T-cell (primary cell): ENCODE data around the gene MAPKBP1. TPM values are rescaled to one million over a fixed set of nuclear protein-coding genes. Genes with fewer than 3 reads are reported as not detected.

Experiments
- ATAC-seq, 4 experiments: fragments of 200-7000 bp in 3 of 4; fragments of 150-1000 bp in 1 of 4; cut with Tn5 transposase; replicated peaks in 1 of 4; 1 replicate in 3 of 4; 2 replicates in 1 of 4; pipeline ENCODE4 v1.10.0; 2021; ENCODE audit warnings: moderate library complexity in 3 of 4, mild to moderate bottlenecking in 2 of 4, moderate number of reproducible peaks in 1 of 4
- CTCF ChIA-PET, 2 donors: fragments of 300-600 bp; sonication (Branson Sonifier 250); formaldehyde crosslinking; loops; one replicate each; lab custom pipeline; 2022; ENCODE audit warnings: antibody characterized with exemption in 2 of 2; lab: Charles Lee
- POLR2A ChIA-PET, 2 donors: fragments of 300-600 bp; sonication (Branson Sonifier 250); formaldehyde crosslinking; loops; one replicate each; lab custom pipeline; 2022; ENCODE audit warnings: antibody characterized with exemption in 2 of 2; lab: Charles Lee
- DNase-seq, 35 experiments: peaks; one replicate each; pipeline versions ENCODE4 v3.0.0 to v3.0.0-alpha.2; 2013 to 2023
- H3K27ac ChIP-seq: one replicate; pipeline ENCODE4 v1.5.1; 2013; ENCODE audit warnings: low read length
- H3K27me3 ChIP-seq, 2 experiments: replicated peaks in 1 of 2; 1 replicate in 1 of 2; 2 replicates in 1 of 2; pipeline versions ENCODE4 v1.6.1 to v1.7.0; 2013; ENCODE audit warnings: low read length in 1 of 2, mixed read lengths in 1 of 2; ENCODE audit not compliant: control insufficient read depth in 2 of 2, insufficient read depth in 2 of 2; ENCODE audit errors: extremely low read depth in 1 of 2
- H3K36me3 ChIP-seq, 2 donors: 1 replicate in 1 of 2; 2 replicates in 1 of 2; pipeline versions ENCODE4 v1.6.1 to v1.7.0; 2013; ENCODE audit warnings: low read length in 1 of 2; ENCODE audit not compliant: control insufficient read depth in 2 of 2, insufficient read depth in 1 of 2; ENCODE audit errors: extremely low read depth in 1 of 2
- H3K4me1 ChIP-seq, 2 experiments: 1 replicate in 1 of 2; 2 replicates in 1 of 2; pipeline versions ENCODE4 v1.6.1 to v1.7.0; 2013; ENCODE audit warnings: low read length in 2 of 2, mixed read lengths in 1 of 2; ENCODE audit not compliant: insufficient read depth in 2 of 2, control insufficient read depth in 1 of 2; ENCODE audit errors: extremely low read depth in 1 of 2
- H3K4me3 ChIP-seq, 2 donors: 1 replicate in 1 of 2; 2 replicates in 1 of 2; pipeline versions ENCODE4 v1.5.1 to v1.7.0; 2013; ENCODE audit warnings: mild to moderate bottlenecking in 2 of 2, low read length in 1 of 2, moderate library complexity in 1 of 2; ENCODE audit not compliant: control insufficient read depth in 1 of 2; ENCODE audit errors: extremely low read depth in 1 of 2
- H3K9me3 ChIP-seq: 2 replicates; pipeline ENCODE4 v1.7.0; 2013
- H3K27ac Mint-ChIP-seq, 2 donors: one replicate each; pipeline ENCODE4 v1.8.0; 2020 to 2021; ENCODE audit warnings: mild to moderate bottlenecking in 2 of 2, mixed read lengths in 2 of 2
- H3K27me3 Mint-ChIP-seq, 2 donors: one replicate each; pipeline ENCODE4 v1.8.0; 2021 to 2022; ENCODE audit warnings: mixed read lengths in 2 of 2
- H3K36me3 Mint-ChIP-seq: one replicate; pipeline ENCODE4 v1.8.0; 2021; ENCODE audit warnings: mixed read lengths
- H3K4me1 Mint-ChIP-seq, 3 donors: one replicate each; pipeline ENCODE4 v1.8.0; 2020 to 2022; ENCODE audit warnings: mixed read lengths in 3 of 3, mild to moderate bottlenecking in 1 of 3
- H3K4me3 Mint-ChIP-seq, 3 donors: one replicate each; pipeline ENCODE4 v1.8.0; 2020 to 2022; ENCODE audit warnings: mild to moderate bottlenecking in 3 of 3, mixed read lengths in 3 of 3, moderate library complexity in 3 of 3
- H3K9me3 Mint-ChIP-seq, 3 donors: one replicate each; pipeline ENCODE4 v1.8.0; 2020 to 2022; ENCODE audit warnings: mixed read lengths in 3 of 3
- WGBS: methylation state at CpG from one replicate; pipeline ENCODE4 v1.1.5; 2013; ENCODE audit warnings: missing lambda C conversion rate; ENCODE audit not compliant: insufficient coverage; 5-methylcytosine and 5-hydroxymethylcytosine counted together
- total RNA-seq, 35 experiments: library from RNA in 6 of 35; stranded (reverse) in 6 of 35; fragments of 120-200 nt in 1 of 35; gene quantifications; one replicate each; pipeline versions ENCODE4 v1.2.1 to v1.2.4 and lab custom pipeline; 2013 to 2026

MAPKBP1 gene
- total RNA-seq, 5 donors from 2014 or later (not counting 1 experiment from before 2014, with no cell fraction given), result 37.0 to 44.8 (median 38.2) TPM

GRCh38 chr15:41853831-41854230 is 79.5 kb downstream of the MAPKBP1 start:
- Histone ChIP-seq H3K4me3 (no peak overlapping the region), H3K27ac (no peak overlapping the region), H3K36me3 (peaks cover 0 to under 1% of the 10 kb centered on the region in 2 donors), H3K27me3 (peaks cover 0 to 31% of the 10 kb centered on the region in 2 experiments), H3K9me3 (no peaks in the 10 kb centered on the region), H3K4me1 (no peaks in the 10 kb centered on the region)
- Mint-ChIP-seq H3K27me3 (peaks cover 0 to 3% of the 10 kb centered on the region in 2 donors), H3K4me1 (no peaks in the 10 kb centered on the region), H3K27ac (no peak overlapping the region), H3K4me3 (no peak overlapping the region), H3K9me3 (no peaks in the 10 kb centered on the region), H3K36me3 (no peaks in the 10 kb centered on the region)
- ATAC-seq, result no peak
- CTCF ChIA-PET, result no interaction called here
- no peak for DNase-seq
- POLR2A ChIA-PET, result no interaction called here
- 89% methylated on average over 9 of the region's 10 CpGs for WGBS

- Histone ChIP-seq H3K27me3 (peaks cover 0 to 31% of the 10 kb centered on the region in 2 experiments), H3K4me3 (no peak overlapping the region), H3K4me1 (no peaks in the 10 kb centered on the region), H3K9me3 (no peaks in the 10 kb centered on the region), H3K36me3 (no peaks in the 10 kb centered on the region), H3K27ac (no peak overlapping the region)
- no peaks in the 10 kb centered on the region for H3K4me1 Mint-ChIP-seq
- H3K27me3 Mint-ChIP-seq, result peaks cover 0 to 3% of the 10 kb centered on the region in 2 donors
- H3K4me3 Mint-ChIP-seq, result no peak overlapping the region
- 91% methylated on average over 8 of the region's 9 CpGs for WGBS
- ATAC-seq, result no peak
- ChIA-PET POLR2A (no interaction called here), CTCF (no interaction called here)
- no peaks in the 10 kb centered on the region for H3K9me3 Mint-ChIP-seq
- H3K27ac Mint-ChIP-seq, result no peak overlapping the region
- no peak for DNase-seq
- no peaks in the 10 kb centered on the region for H3K36me3 Mint-ChIP-seq
Measured at GRCh38 chr15:41854443-41854842, 80.2 kb downstream of the MAPKBP1 start.

- ChIA-PET POLR2A (no interaction called here), CTCF (no interaction called here)
- WGBS, result 83% methylated on average over 24 of the region's 30 CpGs
- Mint-ChIP-seq H3K27me3 (peaks cover 0 to 3% of the 10 kb centered on the region in 2 donors), H3K4me3 (no peak overlapping the region), H3K36me3 (no peaks in the 10 kb centered on the region), H3K4me1 (peaks cover under 1 to 6% (median 5%) of the 10 kb centered on the region in 3 donors), H3K27ac (no peak overlapping the region), H3K9me3 (no peaks in the 10 kb centered on the region)
- Histone ChIP-seq H3K27ac (no peak overlapping the region), H3K9me3 (no peaks in the 10 kb centered on the region), H3K27me3 (peaks cover 0 to 39% of the 10 kb centered on the region in 2 experiments), H3K36me3 (no peaks in the 10 kb centered on the region), H3K4me3 (no peak overlapping the region), H3K4me1 (peaks cover 2 to 6% of the 10 kb centered on the region in 2 experiments)
- ATAC-seq (no peak), DNase-seq (no peak)
Measured at GRCh38 chr15:41855261-41855961, 81.1 kb downstream of the MAPKBP1 start.

GRCh38 chr15:41856262-41856661 is 82.0 kb downstream of the MAPKBP1 start:
- POLR2A ChIA-PET, result no interaction called here
- Histone ChIP-seq H3K27ac (no peak overlapping the region), H3K4me1 (peaks cover 2 to 7% of the 10 kb centered on the region in 2 experiments), H3K9me3 (no peaks in the 10 kb centered on the region), H3K4me3 (no peak overlapping the region), H3K27me3 (peaks cover 0 to 45% of the 10 kb centered on the region in 2 experiments), H3K36me3 (no peaks in the 10 kb centered on the region)
- H3K9me3 Mint-ChIP-seq, result no peaks in the 10 kb centered on the region
- DNase-seq (no peak), ATAC-seq (no peak)
- 85% methylated on average over 11 of the region's 17 CpGs for WGBS
- CTCF ChIA-PET, result no interaction called here
- no peaks in the 10 kb centered on the region for H3K36me3 Mint-ChIP-seq
- H3K27me3 Mint-ChIP-seq, result peaks cover 0 to 3% of the 10 kb centered on the region in 2 donors
- no peak overlapping the region for H3K4me3 Mint-ChIP-seq
- H3K27ac Mint-ChIP-seq, result no peak overlapping the region
- peaks cover 6 to 9% (median 7%) of the 10 kb centered on the region in 3 donors for H3K4me1 Mint-ChIP-seq

- peaks cover 6 to 9% (median 7%) of the 10 kb centered on the region in 3 donors for H3K4me1 Mint-ChIP-seq
- no peaks in the 10 kb centered on the region for H3K36me3 ChIP-seq
- DNase-seq, result no peak
- H3K4me3 Mint-ChIP-seq, result no peak overlapping the region
- no peak overlapping the region for H3K27ac Mint-ChIP-seq
- no peak overlapping the region for H3K27ac ChIP-seq
- no peak overlapping the region for H3K4me3 ChIP-seq
- CTCF ChIA-PET, result no interaction called here
- peaks cover 2 to 7% of the 10 kb centered on the region in 2 experiments for H3K4me1 ChIP-seq
- ATAC-seq, result no peak
- WGBS, result 90% methylated on average over 12 of the region's 12 CpGs
- no peaks in the 10 kb centered on the region for H3K9me3 ChIP-seq
- POLR2A ChIA-PET, result no interaction called here
- H3K9me3 Mint-ChIP-seq, result no peaks in the 10 kb centered on the region
- H3K36me3 Mint-ChIP-seq, result no peaks in the 10 kb centered on the region
- H3K27me3 ChIP-seq, result peaks cover 0 to 45% of the 10 kb centered on the region in 2 experiments
- peaks cover 0 to 3% of the 10 kb centered on the region in 2 donors for H3K27me3 Mint-ChIP-seq
Measured at GRCh38 chr15:41856716-41857115, 82.4 kb downstream of the MAPKBP1 start.

GRCh38 chr15:41857316-41857715 is 83.0 kb downstream of the MAPKBP1 start:
- Mint-ChIP-seq H3K4me3 (no peak overlapping the region), H3K36me3 (no peaks in the 10 kb centered on the region), H3K9me3 (no peaks in the 10 kb centered on the region), H3K27me3 (peaks cover 0 to 3% of the 10 kb centered on the region in 2 donors), H3K4me1 (peaks cover 6 to 9% (median 7%) of the 10 kb centered on the region in 3 donors), H3K27ac (no peak overlapping the region)
- no peaks in the 10 kb centered on the region for H3K9me3 ChIP-seq
- no peak for ATAC-seq
- no peak for DNase-seq
- WGBS, result 91% methylated on average over 4 of the region's 9 CpGs
- ChIA-PET POLR2A (no interaction called here), CTCF (no interaction called here)
- no peak overlapping the region for H3K27ac ChIP-seq
- H3K36me3 ChIP-seq, result no peaks in the 10 kb centered on the region
- peaks cover 2 to 7% of the 10 kb centered on the region in 2 experiments for H3K4me1 ChIP-seq
- no peak overlapping the region for H3K4me3 ChIP-seq
- peaks cover 0 to 45% of the 10 kb centered on the region in 2 experiments for H3K27me3 ChIP-seq
